Body of pancreas (tissue), 4 donors: ENCODE measurements around the gene SYNJ1.

ENCODE experiments used
- CTCF ChIP-seq, 7 experiments: fragments of 450-650 bp in 4 of 7; fragments of 200-600 bp in 3 of 7; sonication (generic) in 3 of 7; IDR thresholded peaks; one replicate each; pipeline ENCODE4 v1.5.1; 2016 to 2019; ENCODE audit warnings: antibody characterized with exemption in 7 of 7
- POLR2A ChIP-seq, 3 donors: fragments of 450-650 bp; IDR thresholded peaks; one replicate each; pipeline ENCODE4 v1.6.1; 2016; ENCODE audit warnings: antibody characterized with exemption in 3 of 3, mild to moderate bottlenecking in 2 of 3

GRCh38 chr21:32666258-32666657 lies 61.6 kb downstream of the SYNJ1 start:
- TF ChIP-seq POLR2A (IDR thresholded peaks at IDR 0.05) (no peak), CTCF (IDR thresholded peaks at IDR 0.05) (no peak)
